ENCODE measurements around the gene AP1M2. TPM values are rescaled to one million over a fixed set of nuclear protein-coding genes. Genes with fewer than 3 reads are reported as not detected.

Gene AP1M2
- 63.7 and 66.5 TPM in 2 replicates for total RNA-seq
- 67.4 and 69.4 TPM in 2 replicates for polyA plus RNA-seq

DNA sequence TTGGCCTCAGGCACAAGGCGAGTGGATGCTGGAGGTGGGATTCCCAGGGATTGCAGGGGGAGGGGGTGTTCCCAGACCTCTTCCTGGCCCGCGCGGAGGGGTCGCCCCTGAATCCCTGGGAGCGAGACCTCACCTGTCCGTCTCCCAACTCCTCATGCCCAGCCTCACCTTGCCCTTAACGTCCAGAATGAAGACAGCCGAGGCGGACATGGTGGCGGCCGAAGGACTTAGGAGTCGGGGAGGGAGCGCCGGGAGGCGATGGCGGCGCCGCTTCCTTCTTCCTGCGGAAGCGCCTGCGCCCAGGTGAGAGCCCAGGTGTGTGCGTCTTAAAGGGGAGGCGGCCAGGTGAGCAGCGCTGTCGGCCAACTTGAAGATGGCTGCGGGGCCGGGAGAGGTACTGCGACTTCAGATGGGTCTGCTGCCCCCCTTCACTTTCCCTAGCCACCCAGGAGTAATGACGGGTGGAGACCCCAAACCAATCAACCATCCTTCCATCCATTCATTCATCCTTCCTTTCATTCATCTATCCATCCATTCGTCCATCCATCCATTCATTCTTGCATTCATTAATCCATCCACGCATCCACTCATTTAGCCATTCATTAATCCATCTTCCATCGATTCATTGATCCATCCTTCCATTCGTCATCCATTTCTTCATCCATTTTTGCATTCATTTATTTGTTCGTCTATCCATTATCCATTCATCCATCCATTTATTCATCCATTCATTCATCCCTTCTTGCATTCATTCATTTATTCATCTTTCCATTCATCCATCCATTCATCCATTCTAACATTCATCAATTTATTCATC, at the start of gene AP1M2:
TSS of gene AP1M2 (minus strand) at position 291 of the 817 bp plus-strand sequence. CDS start at position 210, 81 bp downstream.
- H3K4me1 ChIP-seq (ENCODE audit: insufficient read depth) = no peaks in the 10 kb centered on the region
- H3K79me2 ChIP-seq = peaks cover 7% of the 10 kb centered on the region
- DNase-seq (ENCODE audit: low spot score) = peak; percentile 76
- H3K27ac ChIP-seq = peak within 1 kb of the TSS; percentile 71
- peak within 1 kb of the TSS; percentile 78 for H3K4me2 ChIP-seq
- no peaks in the 10 kb centered on the region for H3K27me3 ChIP-seq
- H3K36me3 ChIP-seq (replicated peaks; ENCODE audit: insufficient read depth, low read depth) = no peaks in the 10 kb centered on the region
- 14% methylated on average over 35 of the region's 35 CpGs for WGBS (ENCODE audit: low lambda C conversion rate, missing lambda C conversion rate)
- H3K9me2 ChIP-seq (replicated peaks; ENCODE audit: insufficient read depth) = no peaks in the 10 kb centered on the region
- no peaks in the 10 kb centered on the region for H3K9me3 ChIP-seq (ENCODE audit: low read depth)
- H3K4me3 ChIP-seq = peak within 1 kb of the TSS; percentile 61
- peak within 1 kb of the TSS; percentile 80 for H2AFZ ChIP-seq
- H4K20me1 ChIP-seq (ENCODE audit: insufficient read depth, poor library complexity, severe bottlenecking) = no peaks in the 10 kb centered on the region
- no peak for TF ChIP-seq EZH2phosphoT487 (IDR thresholded peaks at IDR 0.05; ENCODE audit: low read depth, severe bottlenecking, unreplicated experiment)
- no peak for TF ChIP-seq EZH2 (IDR thresholded peaks at IDR 0.05; ENCODE audit: borderline replicate concordance)
- TF ChIP-seq, protein P1, sequence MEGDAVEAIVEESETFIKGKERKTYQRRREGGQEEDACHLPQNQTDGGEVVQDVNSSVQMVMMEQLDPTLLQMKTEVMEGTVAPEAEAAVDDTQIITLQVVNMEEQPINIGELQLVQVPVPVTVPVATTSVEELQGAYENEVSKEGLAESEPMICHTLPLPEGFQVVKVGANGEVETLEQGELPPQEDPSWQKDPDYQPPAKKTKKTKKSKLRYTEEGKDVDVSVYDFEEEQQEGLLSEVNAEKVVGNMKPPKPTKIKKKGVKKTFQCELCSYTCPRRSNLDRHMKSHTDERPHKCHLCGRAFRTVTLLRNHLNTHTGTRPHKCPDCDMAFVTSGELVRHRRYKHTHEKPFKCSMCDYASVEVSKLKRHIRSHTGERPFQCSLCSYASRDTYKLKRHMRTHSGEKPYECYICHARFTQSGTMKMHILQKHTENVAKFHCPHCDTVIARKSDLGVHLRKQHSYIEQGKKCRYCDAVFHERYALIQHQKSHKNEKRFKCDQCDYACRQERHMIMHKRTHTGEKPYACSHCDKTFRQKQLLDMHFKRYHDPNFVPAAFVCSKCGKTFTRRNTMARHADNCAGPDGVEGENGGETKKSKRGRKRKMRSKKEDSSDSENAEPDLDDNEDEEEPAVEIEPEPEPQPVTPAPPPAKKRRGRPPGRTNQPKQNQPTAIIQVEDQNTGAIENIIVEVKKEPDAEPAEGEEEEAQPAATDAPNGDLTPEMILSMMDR (IDR thresholded peaks at IDR 0.05; ENCODE audit: poor library complexity) = no peak

DNA sequence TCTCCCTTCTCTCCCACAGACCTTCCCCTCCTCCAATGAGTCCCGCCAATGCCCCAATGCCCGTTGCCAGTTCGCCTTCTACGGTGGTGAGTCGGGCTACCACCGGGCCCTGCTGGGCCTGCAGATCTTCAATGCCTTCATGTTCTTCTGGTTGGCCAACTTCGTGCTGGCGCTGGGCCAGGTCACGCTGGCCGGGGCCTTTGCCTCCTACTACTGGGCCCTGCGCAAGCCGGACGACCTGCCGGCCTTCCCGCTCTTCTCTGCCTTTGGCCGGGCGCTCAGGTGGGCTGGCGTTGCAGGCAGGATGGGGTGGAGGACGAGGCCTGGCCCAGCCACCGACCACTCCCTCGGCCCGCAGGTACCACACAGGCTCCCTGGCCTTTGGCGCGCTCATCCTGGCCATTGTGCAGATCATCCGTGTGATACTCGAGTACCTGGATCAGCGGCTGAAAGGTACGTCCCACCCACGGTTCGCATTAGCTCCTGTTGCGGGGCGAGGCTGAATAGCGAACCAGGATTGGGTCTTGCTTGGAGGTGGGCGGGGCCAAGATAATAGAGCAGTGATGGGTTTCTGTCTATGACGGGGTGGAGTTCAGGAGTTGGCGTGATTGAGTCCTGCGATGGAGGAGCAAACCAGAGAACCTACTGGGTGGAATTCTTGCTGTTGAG, 49.3 kb upstream of the AP1M2 start:
- no peaks in the 10 kb centered on the region for H3K36me3 ChIP-seq (replicated peaks; ENCODE audit: insufficient read depth, low read depth)
- TF ChIP-seq EZH2 (IDR thresholded peaks at IDR 0.05; ENCODE audit: borderline replicate concordance) = no peak
- TF ChIP-seq, protein P1 (IDR thresholded peaks at IDR 0.05; ENCODE audit: poor library complexity) = no peak
- TF ChIP-seq EZH2phosphoT487 (IDR thresholded peaks at IDR 0.05; ENCODE audit: low read depth, severe bottlenecking, unreplicated experiment) = no peak
- H4K20me1 ChIP-seq (ENCODE audit: insufficient read depth, poor library complexity, severe bottlenecking) = no peaks in the 10 kb centered on the region
- no peaks in the 10 kb centered on the region for H3K27me3 ChIP-seq
- H3K4me1 ChIP-seq (ENCODE audit: insufficient read depth) = no peaks in the 10 kb centered on the region
- H2AFZ ChIP-seq = no peak overlapping the region
- H3K9me3 ChIP-seq (ENCODE audit: low read depth) = no peaks in the 10 kb centered on the region
- 97% methylated on average over 36 of the region's 37 CpGs for WGBS (ENCODE audit: low lambda C conversion rate, missing lambda C conversion rate)
- DNase-seq (ENCODE audit: low spot score) = no peak
- H3K79me2 ChIP-seq = no peaks in the 10 kb centered on the region
- no peak overlapping the region for H3K27ac ChIP-seq
- H3K4me3 ChIP-seq = no peak overlapping the region
- H3K9me2 ChIP-seq (replicated peaks; ENCODE audit: insufficient read depth) = no peaks in the 10 kb centered on the region
- H3K4me2 ChIP-seq = no peak overlapping the region

DNA sequence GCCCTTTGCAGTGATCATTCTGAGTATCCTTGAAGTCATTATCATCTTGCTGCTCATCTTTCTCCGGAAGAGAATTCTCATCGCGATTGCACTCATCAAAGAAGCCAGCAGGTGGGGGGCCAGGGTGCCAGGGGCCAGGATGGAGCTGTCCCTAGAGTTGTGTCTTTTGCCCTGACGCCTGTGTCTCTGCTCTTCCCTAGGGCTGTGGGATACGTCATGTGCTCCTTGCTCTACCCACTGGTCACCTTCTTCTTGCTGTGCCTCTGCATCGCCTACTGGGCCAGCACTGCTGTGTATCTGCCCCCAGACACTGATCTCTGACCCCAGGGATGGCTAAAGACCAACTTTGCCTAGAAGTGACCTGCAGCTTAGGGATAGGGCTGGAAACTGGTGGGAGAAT, 47.9 kb upstream of the AP1M2 start:
- Histone ChIP-seq H3K79me2 (no peaks in the 10 kb centered on the region), H3K4me2 (no peak overlapping the region), H3K27ac (no peak overlapping the region), H3K9me2 (replicated peaks; ENCODE audit: insufficient read depth) (no peaks in the 10 kb centered on the region), H3K9me3 (ENCODE audit: low read depth) (no peaks in the 10 kb centered on the region), H2AFZ (no peak overlapping the region), H3K4me3 (no peak overlapping the region), H3K27me3 (no peaks in the 10 kb centered on the region), H4K20me1 (ENCODE audit: insufficient read depth, poor library complexity, severe bottlenecking) (no peaks in the 10 kb centered on the region), H3K36me3 (replicated peaks; ENCODE audit: insufficient read depth, low read depth) (no peaks in the 10 kb centered on the region), H3K4me1 (ENCODE audit: insufficient read depth) (no peaks in the 10 kb centered on the region)
- no peak for TF ChIP-seq EZH2phosphoT487 (IDR thresholded peaks at IDR 0.05; ENCODE audit: low read depth, severe bottlenecking, unreplicated experiment)
- TF ChIP-seq EZH2 (IDR thresholded peaks at IDR 0.05; ENCODE audit: borderline replicate concordance) = no peak
- TF ChIP-seq, protein P1 (IDR thresholded peaks at IDR 0.05; ENCODE audit: poor library complexity) = no peak
- DNase-seq (ENCODE audit: low spot score) = no peak
- WGBS (ENCODE audit: low lambda C conversion rate, missing lambda C conversion rate) = 93% methylated on average over 6 of the region's 6 CpGs

Data from hepatocyte (in vitro differentiated cells).